Measurements from ENCODE around the gene ZIM2.

DNA sequence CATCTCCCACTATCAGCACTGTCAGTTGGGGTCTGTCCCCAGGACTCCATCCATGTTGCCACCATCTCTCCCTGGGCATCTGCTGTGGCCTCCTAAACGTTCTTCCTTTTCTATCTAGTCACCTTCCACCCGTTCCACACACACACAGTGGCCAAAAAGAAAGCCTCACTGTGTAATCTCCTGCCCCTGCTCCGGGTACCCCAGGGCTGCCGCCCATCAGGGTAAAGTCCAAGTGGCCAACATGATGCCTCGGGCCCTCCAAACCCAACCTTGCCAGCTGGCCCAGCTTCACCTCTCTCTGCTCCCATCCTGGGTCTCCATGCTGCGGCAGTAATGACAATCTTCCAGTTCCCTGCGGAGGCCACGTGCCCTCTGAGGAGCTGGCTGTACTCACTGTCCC, 29.4 kb upstream of the ZIM2 start:
- TF ChIP-seq EZH2 (IDR thresholded peaks at IDR 0.05; ENCODE audit: insufficient read depth, poor library complexity, severe bottlenecking) (no peak), EZH2phosphoT487 (IDR thresholded peaks at IDR 0.05; ENCODE audit: insufficient read depth, low read depth) (no peak)

Measured in GM23248 (cell line).